ENCODE results near the gene CTRB1.
A peak's percentile ranks its signal among the peaks of the same experiment; 100 is the strongest.

The CTRB1 gene

GRCh38 chr16:75249441-75249840, 30.7 kb downstream of the CTRB1 start:
- TF ChIP-seq EGR1 (IDR thresholded peaks at IDR 0.05): no peak
- TF ChIP-seq RAD21 (IDR thresholded peaks at IDR 0.05; ENCODE audit: low read depth): no peak
- no peak for TF ChIP-seq CREB1 (IDR thresholded peaks at IDR 0.05; ENCODE audit: low read depth)
- TF ChIP-seq NFIC (IDR thresholded peaks at IDR 0.05): no peak
- TF ChIP-seq TAF1 (IDR thresholded peaks at IDR 0.05; ENCODE audit: low read depth): no peak
- TF ChIP-seq FOXM1 (IDR thresholded peaks at IDR 0.05; ENCODE audit: borderline replicate concordance, low read depth): no peak
- TF ChIP-seq EP300 (IDR thresholded peaks at IDR 0.05; ENCODE audit: borderline replicate concordance): no peak
- TF ChIP-seq REST (IDR thresholded peaks at IDR 0.05; ENCODE audit: low read depth): no peak
- no peak for TF ChIP-seq YY1 (IDR thresholded peaks at IDR 0.05; ENCODE audit: low read depth)
- TF ChIP-seq TEAD4 (IDR thresholded peaks at IDR 0.05): no peak
- TF ChIP-seq TCF12 (IDR thresholded peaks at IDR 0.05; ENCODE audit: low read depth): no peak
- no peak for TF ChIP-seq ZBTB7A (IDR thresholded peaks at IDR 0.05; ENCODE audit: low read depth)
- no peak for TF ChIP-seq USF1 (IDR thresholded peaks at IDR 0.05)
- TF ChIP-seq MAX (IDR thresholded peaks at IDR 0.05): no peak

- no peak for TF ChIP-seq NFIC (IDR thresholded peaks at IDR 0.05)
- no peak for TF ChIP-seq CREB1 (IDR thresholded peaks at IDR 0.05; ENCODE audit: low read depth)
- TF ChIP-seq REST (IDR thresholded peaks at IDR 0.05; ENCODE audit: low read depth): no peak
- no peak for TF ChIP-seq EGR1 (IDR thresholded peaks at IDR 0.05)
- TF ChIP-seq EP300 (IDR thresholded peaks at IDR 0.05; ENCODE audit: borderline replicate concordance): no peak
- TF ChIP-seq TCF12 (IDR thresholded peaks at IDR 0.05; ENCODE audit: low read depth): no peak
- no peak for TF ChIP-seq FOXM1 (IDR thresholded peaks at IDR 0.05; ENCODE audit: borderline replicate concordance, low read depth)
- no peak for TF ChIP-seq CEBPB (IDR thresholded peaks at IDR 0.05)
- no peak for TF ChIP-seq USF1 (IDR thresholded peaks at IDR 0.05)
- no peak for TF ChIP-seq MAX (IDR thresholded peaks at IDR 0.05)
- TF ChIP-seq ZBTB7A (IDR thresholded peaks at IDR 0.05; ENCODE audit: low read depth): no peak; the same call in 1 of the 2 replicates
- TF ChIP-seq TAF1 (IDR thresholded peaks at IDR 0.05; ENCODE audit: low read depth): no peak
- TF ChIP-seq TEAD4 (IDR thresholded peaks at IDR 0.05): no peak
- TF ChIP-seq YY1 (IDR thresholded peaks at IDR 0.05; ENCODE audit: low read depth): no peak
Measured at GRCh38 chr16:75250089-75250808, 31.5 kb downstream of the CTRB1 start.

- TF ChIP-seq NFIC (IDR thresholded peaks at IDR 0.05) (no peak), MAX (IDR thresholded peaks at IDR 0.05) (peak; percentile 8; the same call in 1 of the 2 replicates)
Measured at GRCh38 chr16:75250809-75251279, 32.1 kb downstream of the CTRB1 start.

- TF ChIP-seq TCF12 (IDR thresholded peaks at IDR 0.05; ENCODE audit: low read depth) (no peak), CREB1 (IDR thresholded peaks at IDR 0.05; ENCODE audit: low read depth) (no peak), EP300 (IDR thresholded peaks at IDR 0.05; ENCODE audit: borderline replicate concordance) (no peak), NFIC (IDR thresholded peaks at IDR 0.05) (no peak), TEAD4 (IDR thresholded peaks at IDR 0.05) (no peak), FOXM1 (IDR thresholded peaks at IDR 0.05; ENCODE audit: borderline replicate concordance, low read depth) (no peak), YY1 (IDR thresholded peaks at IDR 0.05; ENCODE audit: low read depth) (peak; percentile 66; the same call in 1 of the 2 replicates), ZBTB7A (IDR thresholded peaks at IDR 0.05; ENCODE audit: low read depth) (no peak; the same call in 1 of the 2 replicates), RAD21 (IDR thresholded peaks at IDR 0.05; ENCODE audit: low read depth) (no peak), TAF1 (IDR thresholded peaks at IDR 0.05; ENCODE audit: low read depth) (peak; percentile 63; the same call in 1 of the 2 replicates), MAX (IDR thresholded peaks at IDR 0.05) (peak; percentile 10; the same call in 1 of the 2 replicates)
Measured at GRCh38 chr16:75251280-75252048, 32.7 kb downstream of the CTRB1 start, which contains the start of gene BCAR1. Gene BCAR1 (minus strand): TSS chr16:75251624. CDS start chr16:75251482, 142 bp downstream.

Measured in Ishikawa (cell line).